CD4-positive, alpha-beta T cell treated with Interleukin-15 for 1 hour (primary cell): ENCODE results near the gene MARVELD3.

ENCODE experiments used
- DNase-seq: peaks from one replicate; pipeline ENCODE4 v3.0.0-alpha.2; 2020

MARVELD3 gene

DNA sequence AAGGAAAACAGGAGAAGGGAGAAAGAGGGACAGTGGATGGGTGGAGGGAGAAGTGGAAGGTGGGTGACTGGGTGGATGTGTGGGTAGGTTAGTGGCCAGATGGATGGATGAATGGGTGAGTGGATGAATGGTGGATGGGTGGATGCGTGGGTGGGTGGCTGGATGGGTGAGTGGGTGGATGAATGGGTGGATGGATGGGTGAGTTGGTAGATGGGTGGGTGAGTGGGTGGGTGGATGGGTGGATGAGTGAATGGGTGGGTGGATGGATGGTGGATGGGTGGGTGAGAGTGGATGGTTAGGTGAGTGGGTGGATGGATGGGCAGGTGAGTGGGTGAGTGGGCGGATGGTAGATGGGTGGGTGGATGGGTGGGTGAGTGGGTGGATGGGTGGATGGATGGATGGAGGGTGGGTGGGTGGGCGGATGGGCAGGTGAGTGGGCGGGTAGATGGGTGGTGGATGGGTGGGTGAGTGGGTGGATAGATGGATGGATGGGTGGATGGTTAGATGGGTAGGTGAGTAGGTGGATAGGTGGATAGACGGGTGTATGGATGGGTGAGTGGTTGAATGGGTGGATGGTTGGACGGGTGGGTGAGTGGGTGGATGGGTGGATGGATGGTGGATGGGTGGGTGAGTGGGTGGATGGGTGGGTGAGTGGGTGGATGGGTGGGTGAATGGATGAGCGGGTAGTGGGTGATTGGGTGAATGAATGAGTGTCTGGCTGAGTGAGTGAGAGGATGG lies 702 bp upstream of the MARVELD3 start:
- no peak for DNase-seq

DNA sequence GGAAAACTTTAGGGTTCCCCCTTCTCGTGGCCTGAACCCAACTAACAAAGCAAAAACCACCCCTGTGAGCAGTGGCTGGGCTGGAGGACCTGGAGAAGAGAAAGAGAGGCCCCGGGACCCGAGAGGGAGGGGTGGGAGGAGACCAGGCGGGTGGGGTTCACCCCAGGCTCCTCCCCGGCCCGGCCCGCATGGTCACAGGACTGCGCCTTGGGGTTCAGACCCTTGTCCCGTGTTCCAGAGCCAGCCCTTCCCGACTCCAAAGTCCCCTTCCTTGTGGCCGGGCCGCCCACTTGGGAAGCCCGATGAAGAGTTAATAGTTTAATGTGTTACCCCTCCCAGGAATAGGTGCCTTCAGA lies 852 bp downstream of the MARVELD3 start:
- DNase-seq: no peak

DNA sequence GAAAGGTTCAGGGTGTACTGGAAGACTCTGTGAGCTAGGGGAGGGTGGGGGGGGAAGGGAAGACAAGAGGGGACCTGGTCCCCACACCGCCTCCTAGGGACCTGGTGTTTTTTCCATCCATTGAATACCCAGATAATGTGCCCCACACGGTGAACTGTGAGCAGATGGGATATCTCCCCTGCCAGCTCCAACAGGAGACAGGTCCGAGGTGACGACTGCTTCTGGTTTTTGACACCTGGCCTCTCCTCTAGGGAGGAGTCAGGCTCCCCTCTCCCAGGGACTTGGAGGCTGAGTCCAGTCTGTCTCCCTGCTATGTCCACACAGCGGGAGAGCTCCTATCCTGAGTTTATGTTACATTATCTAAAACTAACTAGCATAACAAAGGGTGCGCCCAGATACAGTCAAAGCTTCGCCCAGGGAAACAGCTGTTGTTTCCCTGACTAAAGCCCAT lies 1.8 kb downstream of the MARVELD3 start:
- no peak for DNase-seq

DNA sequence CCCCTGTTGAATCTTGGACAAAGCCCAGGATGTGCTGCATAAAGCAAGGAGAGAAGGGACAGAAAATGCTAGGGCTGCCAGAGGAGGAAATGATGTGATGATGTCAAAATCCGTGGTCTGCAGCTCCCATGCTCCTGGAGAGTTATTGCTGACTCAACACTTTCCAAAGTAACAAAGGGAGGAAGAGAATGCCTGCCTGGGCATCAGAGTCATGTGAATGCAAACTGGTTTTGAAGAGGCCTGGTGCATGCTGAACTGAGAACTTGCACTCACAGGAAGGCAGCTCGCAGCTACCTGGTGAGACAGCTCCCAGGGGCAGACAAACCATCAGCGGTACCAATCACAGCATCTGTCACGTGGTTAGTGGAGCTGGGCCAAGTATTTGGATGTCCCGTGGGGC lies 2.8 kb downstream of the MARVELD3 start:
- no peak for DNase-seq

DNA sequence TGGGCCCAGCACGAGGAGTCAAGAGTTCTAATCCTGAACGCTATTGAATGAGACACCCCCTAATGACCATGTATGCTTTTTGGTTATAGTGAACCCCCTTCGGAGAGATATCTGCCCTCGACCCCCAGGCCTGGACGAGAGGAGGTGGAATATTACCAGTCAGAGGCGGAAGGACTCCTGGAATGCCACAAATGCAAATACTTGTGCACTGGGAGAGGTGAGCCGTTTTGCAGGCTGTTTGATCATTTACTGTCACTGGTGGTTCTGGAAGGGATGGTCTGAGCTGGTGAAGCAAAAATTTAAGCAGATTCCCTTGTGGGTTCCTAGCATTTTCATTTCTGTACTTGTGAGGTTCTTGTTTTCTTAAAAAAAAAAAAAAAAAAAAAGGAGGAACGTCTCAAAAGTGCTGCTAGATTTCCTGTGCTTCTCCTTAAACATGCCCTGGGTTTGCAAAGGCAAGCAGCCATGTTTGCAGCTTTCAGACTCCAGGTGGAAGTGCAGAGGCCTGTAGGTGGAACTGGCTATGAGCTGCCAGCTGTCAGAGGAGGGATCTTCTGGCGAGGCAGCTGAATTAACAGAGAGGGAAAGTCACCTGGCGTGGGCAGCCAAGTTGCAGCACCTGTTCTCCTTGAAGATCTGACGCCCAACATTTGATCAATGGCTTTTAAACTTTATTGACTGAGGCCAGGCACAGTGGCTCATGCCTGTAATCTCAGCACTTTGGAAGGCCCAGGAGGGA lies 3.5 kb downstream of the MARVELD3 start:
- DNase-seq: no peak

DNA sequence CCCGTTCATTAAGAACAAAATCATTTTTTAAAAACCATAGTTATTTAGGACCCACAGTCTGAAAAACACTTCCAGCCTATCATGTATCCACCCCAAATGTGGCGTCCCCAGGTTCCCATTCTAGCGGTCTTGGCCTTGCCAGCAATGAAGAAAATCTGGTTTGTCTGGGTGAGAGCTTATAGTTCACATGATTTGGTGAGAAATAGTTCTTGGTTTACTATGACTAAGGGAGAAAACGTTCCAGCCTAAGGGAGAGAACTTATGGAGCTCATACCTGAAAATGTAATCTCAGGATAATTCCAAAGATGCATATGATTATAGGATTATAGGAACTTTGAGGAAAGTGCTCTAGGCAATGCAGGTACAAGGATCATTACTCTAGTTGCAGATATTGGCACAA lies 4.8 kb downstream of the MARVELD3 start:
- DNase-seq: no peak

DNA sequence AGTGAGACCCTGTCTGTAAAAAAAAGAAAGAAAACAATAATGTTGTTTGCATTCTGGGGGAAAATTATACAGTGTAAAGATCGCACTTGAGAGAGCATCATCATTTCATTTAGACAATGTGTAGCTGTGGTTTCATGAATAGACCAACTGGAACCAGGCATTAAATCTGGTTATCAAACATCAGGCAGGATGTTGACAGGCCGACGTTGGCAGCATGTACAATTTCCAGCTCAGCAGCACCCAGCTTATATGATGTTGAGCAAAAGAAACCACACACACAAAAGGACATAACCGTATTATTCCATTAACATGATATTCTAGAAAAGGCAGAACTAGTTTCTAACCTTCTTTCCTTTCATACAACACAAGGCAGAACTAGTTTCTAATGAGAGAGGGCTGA lies 5.8 kb downstream of the MARVELD3 start:
- DNase-seq: no peak

DNA sequence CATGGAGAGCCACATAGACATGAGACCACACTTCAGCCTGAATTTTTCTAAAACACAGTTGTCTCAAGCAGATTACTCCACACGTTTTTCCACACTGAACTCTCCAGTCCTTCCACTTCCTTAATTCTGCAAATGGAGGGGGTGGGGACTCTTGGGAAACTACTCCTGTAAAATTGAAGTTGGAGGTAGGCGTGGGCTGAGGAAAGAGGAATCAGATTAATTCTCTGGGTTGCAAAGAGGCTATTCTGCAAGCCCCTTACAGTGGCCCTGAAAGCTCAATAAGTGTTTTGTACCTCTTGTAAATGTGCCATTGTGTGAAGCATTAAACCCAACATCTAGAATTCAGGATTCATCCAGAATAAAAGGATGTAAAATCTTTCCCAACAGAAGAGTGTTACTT lies 9.6 kb downstream of the MARVELD3 start:
- no peak for DNase-seq

DNA sequence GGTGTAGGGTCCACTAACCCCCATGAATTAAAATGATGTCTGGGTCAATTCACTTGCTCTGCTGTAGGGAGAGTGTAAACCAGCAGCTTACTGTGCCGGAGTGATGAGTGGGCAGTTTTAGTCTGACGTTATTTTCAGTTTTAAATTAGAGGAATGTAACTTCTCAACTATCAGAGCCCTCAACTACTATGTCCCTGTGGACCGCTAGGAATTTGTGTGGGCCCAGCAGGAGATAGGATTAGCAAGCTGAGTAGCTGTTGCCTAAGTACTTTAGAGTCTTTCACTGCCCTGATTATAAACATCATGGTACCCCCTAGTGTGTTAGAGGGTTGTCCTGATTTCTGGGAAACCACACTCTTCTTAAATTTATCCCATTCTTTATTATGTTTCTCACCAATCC lies 11.4 kb downstream of the MARVELD3 start:
- DNase-seq: no peak

DNA sequence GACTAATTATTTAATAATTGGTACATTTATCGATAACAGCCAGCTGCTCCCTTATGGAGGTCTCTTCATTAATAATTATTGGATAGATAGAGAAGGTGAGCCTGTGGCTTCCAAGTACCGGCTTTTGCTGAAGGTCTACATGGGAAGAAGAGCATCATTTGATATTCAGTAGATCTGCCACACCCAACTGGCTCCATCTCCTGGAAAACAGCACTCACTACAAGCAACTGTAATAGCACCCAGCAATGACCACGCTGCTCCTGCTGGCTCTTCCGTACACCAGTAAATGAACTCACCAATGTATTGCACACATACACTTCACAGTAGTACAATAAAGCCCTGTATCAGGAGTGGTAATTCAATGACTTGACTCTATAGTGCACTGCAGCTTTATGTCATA lies 19.5 kb downstream of the MARVELD3 start:
- DNase-seq: no peak

DNA sequence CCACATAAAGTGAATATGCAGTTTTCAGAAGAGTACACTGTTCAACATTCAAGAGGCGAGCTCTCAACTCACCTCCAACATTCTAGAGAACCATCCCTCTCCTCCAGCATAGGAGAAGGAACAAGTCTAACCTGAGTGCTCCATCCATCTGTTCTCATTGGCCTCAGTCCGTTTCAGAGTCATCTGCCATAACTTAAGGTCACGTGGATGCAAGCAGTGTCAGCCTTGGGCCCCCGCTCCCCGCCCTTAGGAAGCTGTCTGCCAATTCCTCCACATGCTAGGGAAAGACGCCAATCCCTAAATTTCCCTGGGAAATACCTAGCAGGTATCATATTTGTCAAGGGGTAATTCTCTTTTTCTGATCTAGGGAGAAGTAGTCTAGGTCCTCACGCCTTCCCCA lies 21.4 kb downstream of the MARVELD3 start:
- DNase-seq: no peak

DNA sequence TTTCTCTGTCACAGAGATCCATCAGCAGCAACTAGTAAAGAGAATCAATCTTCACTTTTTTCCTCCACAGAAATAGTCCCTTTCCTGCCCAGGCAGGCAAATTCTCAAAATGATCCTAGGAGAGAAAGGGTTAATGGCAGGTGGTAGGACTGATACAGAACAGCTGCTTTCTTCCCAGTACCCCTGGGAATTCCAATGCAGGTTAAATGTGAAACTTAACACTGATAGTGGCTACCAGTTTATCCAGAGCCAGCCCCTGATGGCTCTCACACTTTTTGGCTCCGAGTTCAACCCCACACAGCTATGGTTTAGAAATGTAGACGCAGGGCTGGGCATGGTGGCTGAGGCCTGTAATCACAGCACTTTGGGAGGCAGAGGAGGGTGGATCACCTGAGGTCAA lies 22.2 kb downstream of the MARVELD3 start:
- DNase-seq: no peak

DNA sequence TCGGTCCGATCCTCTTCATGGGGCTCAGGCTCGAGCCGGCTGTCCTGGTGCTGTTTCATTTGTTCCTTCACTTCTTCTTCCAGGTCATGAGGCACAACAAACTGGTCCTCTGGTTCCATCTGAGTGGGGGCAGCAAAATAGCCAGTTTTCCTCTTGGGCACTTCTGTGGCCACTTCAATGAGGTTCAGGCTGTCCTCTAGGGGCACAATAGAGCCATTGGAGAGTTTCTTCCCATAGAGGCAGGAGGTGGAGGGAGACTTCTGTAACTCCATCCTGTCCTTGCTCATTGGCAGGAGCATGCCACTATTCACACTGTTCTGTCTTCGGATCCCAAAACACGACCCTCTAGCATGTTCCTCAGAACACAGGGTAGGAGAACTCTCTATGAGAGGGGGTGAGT lies 22.9 kb downstream of the MARVELD3 start:
- no peak for DNase-seq

DNA sequence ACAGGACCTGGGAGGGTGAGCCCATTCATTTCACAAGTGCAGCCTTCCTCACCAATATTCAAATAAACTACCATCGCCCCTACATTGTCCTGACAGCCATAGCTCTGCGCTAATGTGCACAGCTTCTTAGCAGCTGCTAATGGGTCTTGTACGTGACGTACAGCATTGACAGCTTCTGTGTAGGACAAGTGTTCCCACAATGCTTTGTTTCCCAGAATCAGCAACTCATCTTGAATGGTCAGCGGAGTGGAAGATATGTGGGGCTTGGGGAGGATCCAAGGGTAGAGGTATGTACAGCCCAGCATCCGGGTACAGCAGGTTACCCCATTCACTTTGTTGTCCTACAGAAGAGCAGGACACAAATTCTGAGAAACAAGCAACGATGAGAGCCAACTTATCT lies 23.7 kb downstream of the MARVELD3 start:
- DNase-seq: no peak

DNA sequence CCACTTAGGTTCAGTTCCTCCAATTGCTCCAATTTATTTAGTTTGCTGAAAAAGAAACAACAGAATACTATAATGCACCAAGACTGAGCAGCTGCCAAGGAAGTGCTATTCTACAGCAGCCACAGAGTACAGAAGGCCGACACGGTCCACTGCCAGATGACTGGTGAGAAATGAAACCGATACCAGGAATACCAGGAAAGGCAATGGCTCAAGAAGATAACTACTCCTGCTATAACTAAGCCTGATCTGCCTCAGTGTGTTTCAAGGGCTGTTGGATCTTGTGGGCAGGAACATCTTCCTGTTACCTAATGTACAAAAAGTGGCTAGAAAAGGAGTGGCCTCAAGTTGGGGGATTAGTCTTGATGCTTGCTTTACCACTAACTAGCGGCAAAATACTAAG lies 32.8 kb downstream of the MARVELD3 start:
- no peak for DNase-seq

DNA sequence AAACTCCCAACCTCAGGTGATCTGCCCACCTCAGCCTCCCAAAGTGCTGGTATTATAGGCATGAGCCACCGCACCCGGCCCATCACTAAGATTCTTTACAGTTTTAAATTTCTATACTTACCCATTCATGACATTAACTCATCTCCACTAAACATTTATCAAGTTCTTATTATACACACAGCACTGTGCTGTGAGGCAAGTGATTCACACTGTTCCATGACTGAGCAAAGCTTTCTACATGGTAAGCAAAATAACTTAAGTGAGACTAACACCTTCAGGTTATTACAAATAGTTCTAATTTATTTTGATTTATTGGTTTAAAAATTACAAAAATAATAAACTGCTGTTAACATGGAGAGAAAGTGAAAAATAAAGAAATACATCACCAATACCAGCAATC lies 33.5 kb downstream of the MARVELD3 start:
- no peak for DNase-seq

DNA sequence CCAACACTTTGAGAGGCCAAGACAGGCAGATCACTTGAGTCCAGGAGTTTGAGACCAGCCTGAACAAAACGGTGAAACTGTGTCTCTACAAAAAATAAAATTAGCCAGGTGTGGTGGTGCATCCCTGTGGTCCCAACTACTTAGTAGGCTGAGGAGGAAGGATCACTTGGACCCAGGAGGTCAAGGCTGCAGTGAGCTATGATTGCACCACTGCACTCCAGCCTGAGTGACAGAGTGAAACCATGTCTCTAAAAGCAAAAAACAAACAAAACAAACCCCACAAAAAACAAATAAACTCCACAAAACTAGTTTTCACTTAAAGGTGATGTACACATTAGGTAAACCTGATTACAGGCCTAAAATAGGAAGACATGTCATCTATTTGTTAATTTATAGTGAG lies 40.3 kb downstream of the MARVELD3 start:
- DNase-seq: no peak

DNA sequence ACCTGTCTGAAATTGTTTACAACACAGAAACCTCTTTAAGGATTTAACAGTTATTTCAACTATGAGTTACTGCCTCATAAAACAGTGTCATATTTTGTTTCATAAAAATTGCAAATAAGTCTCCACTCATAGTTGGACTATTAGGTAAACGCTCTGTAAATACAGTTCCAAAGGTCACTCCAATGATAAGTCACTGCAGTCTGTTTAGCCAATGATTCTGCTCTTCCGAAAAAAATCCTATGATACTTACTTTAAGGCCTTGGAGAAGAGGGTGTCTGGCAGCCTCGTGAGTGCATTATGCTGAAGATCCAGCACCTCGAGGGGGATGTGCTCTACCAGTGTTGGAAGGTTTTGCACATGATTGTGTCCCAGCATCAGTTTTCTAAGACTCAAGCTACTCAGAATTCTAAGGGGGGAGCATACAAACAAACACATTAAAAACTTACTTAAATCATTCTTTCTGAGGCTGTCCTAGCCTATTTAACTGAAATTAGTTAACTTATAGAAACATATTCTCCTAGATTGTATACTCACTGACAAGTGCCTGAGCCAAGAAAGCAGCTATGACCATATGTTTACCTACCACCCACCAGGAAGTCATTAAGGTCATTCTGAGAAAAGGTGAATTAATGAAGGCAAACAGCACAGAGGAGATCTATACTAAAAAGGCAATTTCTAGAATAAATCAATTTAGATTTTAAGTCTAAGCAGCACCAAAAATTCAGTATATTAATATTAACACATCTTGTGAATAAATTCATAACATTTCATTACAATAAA lies 41.1 kb downstream of the MARVELD3 start:
- DNase-seq: no peak

DNA sequence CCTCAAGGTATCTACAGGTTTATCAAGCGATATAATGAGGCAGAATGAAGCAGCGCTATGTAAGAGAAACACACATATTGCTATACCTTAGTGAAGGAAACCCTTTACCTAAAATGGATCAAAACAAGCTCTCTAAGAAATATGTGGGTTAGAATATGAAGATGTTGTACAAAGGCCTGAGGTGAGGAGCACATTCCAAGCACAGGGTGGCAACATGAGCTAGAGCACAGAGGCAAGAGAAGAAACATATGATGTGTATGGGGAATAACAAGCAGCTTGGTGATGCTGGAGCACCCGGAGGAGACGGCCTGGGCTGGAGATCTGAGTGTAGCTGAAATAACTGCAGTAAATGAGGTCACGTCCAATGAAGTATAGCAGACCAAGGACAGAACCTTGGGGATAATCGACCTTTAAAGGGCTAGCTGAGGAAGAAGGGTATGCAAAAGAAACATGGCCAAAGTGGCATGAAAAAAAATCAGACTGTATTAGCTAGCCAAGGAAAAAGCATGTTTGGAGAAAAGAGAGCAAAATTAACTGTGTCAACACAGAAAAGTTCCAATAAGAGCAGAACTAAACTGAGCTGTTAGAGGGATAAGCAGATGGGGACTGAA lies 44.0 kb downstream of the MARVELD3 start:
- no peak for DNase-seq

DNA sequence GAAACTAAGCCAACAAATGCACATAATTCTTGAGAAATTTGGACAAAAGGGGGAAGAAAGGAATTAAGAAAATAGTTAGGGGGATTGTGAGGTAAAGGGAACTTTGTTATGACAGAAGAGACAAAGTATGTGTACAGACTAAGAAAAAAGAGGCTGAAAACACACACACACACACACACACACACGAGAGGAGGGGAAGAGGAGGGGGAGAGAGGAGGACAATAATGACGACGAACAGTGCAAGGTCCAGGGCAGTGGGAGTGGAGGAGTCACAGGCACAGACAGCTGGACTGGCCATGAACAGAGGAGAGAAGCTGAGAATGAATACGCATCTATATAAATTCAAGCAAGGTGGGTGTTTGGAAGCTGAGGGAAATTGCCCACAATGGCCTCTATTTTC lies 44.6 kb downstream of the MARVELD3 start:
- DNase-seq: no peak

DNA sequence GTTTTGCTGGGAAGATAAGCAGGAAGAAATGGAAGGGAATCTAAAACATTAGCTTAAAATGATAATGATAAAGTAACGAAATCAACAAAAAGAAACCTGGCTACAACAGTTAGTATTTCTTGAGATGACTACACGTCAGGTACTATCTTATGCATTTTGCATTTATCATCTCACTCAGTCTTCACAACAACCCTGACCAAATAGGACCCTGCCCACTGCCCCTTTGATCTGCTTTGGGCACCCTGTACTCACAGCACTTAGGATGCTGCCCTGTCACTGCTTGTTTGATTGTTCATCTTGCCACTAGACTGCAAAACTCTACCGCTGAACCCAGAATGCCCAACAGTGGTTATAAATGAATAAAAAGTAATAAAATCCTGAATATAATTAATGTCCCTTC lies 45.2 kb downstream of the MARVELD3 start:
- no peak for DNase-seq

DNA sequence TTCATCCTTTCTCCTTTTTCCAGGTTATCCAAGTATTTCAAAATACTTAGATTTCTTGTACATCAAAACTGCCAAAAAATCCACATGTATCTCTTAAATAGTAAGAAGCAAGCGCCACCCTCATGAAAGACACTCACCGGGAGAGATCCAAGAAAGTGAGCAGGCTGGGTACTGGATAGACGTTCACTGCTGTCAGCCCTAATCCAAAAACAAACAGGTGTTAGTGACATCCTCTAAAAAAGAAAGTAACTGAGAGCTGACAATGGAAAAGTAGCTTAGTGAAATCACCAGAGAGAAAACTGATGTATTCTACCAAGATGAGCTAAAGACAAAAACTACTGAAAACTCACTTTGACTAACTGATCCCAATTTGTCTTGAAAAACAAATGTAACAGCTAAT lies 46.1 kb downstream of the MARVELD3 start:
- no peak for DNase-seq

DNA sequence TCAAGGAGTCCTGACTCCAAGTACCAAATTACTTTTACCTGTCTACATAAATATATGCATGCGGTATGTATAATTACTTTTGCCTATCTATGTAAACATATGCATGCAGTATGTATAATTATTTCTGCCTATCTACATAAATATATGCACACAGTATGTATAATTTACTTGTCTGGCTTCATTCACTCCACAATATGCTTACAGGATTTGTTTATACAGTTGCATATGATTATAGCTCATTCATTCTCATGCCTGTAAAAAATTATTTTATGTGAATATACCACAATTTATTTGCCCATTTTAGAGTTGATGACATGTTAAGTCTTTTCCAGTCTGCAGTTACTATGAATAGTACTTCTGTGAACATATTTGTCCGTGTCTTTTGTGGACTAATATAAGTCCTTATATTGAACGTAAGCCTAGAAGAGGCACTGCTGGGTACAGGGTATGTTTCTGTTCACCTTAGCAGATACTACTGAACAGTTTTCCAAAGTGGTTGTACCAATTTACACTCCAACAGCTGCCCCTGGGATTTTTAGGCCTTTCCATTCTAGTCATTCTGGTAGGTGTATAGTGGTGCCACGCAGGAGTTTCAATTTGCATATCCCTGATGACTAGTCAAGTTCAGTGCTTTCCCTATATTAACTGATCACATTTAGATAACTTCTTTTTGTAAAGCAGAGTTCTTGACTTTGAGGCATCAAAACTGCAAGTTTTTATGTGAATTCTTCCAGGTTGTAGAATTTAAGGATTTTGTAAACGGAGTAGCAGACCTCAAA lies 47.0 kb downstream of the MARVELD3 start:
- no peak for DNase-seq
